NCI-H1105 treated with DMSO at 0.1 percent for 48 hours (cell line): ENCODE measurements around the gene SERPINA9.
"Not testable (repeated sequence)": the region's sequence is repeated elsewhere in the genome, so short reads cannot be mapped to it uniquely, and the experiment has no call there.

Experiments used
- DNase-seq: peaks from one replicate; lab custom pipeline; 2025; lab: John Stamatoyannopoulos, UW

Gene SERPINA9

DNA sequence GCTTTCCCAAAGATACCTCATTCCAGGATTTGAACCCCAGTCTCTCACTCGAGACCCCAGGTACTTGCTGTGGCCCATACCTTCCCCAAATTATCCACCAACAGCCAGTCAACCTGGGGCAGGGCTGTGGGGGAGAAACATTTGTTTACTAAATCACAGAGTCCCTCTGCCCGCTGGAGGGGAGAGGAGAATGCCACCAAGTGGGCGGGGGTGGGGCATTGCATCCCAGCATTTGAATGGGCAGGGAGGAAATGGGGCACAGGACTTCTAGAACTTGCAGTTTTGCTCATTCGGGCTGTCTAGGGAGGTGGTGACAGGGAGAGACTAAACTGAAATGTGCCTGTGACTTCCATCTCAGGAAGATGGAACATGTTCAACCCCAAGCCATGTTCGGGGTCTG, 10.9 kb upstream of the SERPINA9 start:
- DNase-seq: no peak

DNA sequence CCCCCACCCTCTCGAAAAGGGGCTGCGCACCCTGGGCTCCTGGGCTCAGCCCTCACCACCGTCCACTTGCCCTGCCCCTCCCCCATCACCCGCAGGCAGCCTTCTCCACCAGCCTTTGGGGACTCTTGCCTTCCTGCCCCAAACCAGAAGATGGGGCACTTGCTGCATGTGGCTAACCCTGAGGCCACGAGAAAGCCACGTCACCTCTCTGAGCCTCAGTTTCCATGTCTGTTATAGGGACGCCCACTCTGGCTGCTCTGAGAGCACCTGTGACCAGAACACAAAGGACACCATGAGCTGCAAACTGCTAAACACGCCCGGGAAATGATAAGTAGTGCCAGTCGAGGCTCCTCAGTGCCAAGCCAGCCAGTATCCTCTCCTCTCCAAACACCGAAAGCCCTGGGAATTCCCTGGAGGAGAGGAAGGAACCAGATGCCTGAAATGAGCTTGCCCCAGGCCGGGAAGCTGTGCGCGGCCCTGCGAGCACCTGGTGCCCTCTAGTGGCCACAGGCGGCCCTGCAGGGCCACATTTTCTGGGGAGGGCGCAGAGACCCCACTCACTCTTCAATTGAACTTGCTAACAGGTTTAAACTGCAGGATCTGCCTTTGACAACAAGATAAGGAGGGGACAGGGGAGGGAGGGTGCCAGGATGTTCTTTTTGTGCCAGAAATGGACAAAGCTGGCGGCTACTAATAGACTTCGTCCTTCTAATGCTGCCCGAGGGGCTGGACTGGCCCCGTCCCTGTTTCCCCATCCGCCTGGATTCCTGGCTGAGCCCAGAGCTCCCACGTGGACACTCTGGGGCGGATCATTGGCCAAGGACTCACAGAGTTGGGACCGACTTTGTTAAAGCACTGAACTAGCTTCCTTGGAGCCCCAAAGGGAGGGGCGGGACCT, 10.2 kb upstream of the SERPINA9 start:
- peak; percentile 56 for DNase-seq

DNA sequence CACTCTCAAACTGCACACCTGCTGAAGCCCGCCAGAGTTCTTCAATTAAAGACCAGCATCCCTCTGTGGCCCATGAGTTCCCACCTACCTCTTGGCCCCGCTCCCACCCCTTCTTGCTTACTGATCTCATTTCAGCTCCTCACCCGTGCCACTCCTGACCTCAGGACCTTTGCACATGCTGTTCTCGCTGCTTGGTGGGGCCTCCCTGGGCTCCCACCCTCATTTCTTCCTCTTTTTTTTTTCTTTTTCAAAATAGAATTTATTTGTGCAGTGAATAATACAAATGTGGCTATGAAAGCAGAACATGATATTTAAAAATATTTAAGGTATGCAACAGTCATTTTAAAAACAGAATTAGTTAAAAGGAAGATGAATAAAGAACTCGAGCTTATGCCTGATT, 8.5 kb upstream of the SERPINA9 start:
- no peak for DNase-seq

DNA sequence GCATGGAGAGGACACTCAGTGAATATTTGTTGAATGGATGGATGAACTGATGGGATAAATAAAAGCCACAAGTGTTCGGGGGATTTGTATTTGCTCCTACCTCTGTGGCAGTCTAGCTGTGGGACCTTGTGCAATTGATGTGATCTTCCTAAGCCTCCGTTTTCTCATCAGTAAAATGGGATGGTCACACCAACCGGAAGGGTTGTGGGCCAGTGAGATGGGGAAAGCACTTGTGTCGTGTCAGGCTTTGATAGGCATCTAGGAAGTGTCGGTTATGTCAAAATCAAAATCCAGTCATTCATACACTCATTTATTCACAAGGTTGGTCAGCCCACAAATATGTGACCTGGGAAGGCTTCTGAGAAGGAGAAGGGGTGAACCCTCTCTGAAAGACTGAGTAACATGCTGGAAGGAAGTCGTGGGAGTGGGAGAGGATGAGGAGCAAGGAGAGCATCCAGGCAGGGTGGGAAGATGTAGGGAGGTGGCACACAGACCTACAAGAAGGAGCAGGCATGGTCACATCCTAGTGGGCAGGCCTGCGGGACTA, 7.8 kb upstream of the SERPINA9 start:
- DNase-seq: no peak

DNA sequence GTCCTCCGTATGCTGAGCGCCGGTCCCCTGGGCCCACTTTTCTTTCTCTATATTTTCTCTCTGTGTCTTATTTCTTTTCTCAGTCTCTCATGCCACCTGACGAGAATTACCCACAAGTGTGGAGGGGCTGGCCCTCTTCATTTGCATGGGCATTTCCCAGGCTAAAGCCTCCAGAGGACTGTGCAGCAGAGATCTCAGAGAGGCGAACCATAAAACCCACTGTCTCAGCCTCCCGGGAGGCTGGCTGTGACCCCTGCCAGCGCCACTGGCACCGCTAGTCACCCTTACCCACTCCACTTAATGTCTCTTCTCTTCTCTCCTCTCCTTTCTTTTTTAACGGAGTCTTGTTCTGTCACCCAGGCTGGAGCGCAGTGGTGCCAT, 7.1 kb upstream of the SERPINA9 start:
- DNase-seq: no peak

DNA sequence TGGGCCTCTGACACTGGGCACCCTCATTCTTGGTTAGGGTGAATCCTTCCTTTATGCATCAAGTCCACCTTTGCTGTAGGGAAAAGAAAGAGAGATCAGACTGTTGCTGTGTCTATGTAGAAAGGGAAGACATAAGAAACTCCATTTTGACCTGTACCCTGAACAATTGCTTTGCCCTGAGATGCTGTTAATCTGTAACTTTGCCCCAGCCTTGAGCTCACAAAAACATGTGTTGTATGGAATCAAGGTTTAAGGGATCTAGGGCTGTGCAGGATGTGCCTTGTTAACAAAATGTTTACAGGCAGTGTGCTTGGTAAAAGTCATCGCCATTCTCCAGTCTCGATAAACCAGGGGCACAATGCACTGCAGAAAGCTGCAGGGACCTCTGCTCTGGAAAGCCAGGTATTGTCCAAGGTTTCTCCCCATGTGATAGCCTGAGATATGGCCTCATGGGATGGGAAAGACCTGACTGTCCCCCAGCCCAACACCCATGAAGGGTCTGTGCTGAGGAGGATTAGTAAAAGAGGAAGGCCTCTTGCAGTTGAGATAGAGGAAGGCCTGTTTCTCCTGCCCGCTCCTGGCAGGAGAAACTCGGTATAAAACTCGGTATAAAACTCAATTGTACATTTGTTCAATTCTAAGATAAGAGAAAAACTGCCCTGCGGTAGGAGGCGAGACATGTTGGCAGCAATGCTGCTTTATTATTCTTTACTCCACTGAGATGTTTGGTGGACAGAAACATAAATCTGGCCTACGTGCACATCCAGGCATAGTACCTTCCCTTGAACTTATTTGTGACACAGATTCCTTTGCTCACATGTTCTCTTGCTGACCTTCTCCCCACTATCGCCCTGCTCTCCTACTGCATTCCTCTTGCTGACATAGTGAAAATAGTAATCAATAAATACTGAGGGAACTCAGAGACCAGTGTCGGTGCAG, 6.4 kb upstream of the SERPINA9 start:
- not testable (repeated sequence) for DNase-seq

DNA sequence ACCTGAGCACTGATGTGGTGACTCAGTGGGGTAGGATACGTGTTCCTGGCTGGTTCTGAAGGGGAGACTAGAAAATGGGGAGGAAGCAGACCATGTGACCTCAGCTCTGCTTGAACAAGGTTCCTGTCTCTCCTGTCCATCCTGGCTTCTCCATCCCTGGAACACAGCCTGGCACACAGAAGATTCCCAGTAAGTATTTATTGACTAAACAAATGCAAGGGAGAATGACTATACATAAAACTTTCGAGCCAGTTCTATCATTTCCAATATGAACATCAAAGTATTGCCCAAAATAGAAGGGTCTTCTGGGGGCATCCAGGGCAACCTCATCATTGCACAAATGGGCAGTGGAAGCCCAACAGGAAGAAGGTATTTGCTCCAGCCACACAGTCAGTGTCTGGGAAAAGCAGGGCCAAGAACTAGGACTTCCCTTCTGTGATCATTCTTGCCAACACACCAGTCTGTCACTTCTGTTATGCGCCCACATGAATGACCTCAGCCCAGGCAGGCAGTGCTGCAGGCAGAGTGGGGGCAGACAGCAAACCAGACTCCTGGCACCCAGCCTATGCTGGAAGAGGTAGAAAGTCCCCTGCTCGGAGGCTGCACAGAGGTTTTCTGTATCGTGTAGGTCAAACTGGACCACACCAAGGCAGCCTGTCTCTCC, 5.6 kb upstream of the SERPINA9 start:
- DNase-seq: no peak

DNA sequence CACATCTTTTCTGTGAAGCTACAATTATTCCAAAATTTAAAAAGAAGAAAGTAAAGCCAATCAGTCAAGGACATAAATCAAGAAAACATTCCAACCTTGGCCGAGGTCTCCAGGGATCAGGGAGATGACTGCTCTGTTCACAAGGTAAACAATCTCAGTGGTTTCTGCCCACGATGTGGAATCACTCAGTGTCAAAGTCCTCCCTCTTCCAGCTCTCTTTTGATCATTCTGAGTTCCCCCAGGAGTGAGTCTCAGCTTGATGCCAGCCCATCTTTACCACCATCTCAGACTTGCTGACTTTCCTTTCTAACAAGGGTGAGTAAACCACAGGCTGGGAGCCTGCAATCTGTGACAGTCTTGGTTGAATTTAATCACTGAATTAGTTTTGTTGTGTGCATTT, 4.8 kb upstream of the SERPINA9 start:
- DNase-seq: no peak

DNA sequence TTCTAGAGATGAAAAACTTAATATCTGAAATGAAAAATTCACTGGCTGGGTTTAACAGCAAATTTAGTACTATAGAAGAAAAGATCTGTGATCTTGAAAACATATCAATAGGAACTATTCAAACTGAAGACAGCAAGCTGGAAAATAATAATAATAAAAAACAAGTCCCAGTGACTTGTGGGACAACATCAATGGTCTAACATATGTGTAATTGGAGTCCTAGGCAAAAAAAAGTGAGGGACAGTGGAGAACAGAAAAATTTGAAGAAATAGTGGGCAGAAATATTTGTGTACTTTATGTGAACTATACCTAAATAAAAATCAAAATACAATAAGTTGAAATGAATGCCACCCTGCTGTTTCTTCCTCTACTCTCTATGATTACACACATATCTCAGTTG, 2.4 kb upstream of the SERPINA9 start:
- DNase-seq: no peak

DNA sequence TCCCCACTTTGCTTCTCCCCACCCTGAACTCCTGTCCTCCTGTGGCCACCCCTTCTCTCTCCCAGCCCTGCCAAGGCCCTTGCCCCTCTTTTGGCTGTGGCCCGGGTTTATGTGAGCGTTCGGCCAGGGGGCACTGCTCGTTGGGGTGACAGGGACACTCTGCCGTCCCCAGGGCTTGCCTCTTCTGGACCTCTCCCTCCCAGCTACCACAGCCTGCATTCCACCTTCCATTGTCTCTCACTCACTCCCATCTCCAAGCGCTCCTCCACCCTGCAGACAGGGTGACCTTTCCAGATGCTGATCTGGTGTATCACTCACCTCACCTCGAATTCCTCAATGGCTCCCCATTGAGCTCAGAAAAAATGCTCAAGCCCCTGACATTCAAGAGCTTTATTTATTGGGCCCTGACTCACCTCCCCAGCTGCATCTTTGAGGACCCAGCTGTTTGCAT, 1.4 kb downstream of the SERPINA9 start:
- DNase-seq: no peak

DNA sequence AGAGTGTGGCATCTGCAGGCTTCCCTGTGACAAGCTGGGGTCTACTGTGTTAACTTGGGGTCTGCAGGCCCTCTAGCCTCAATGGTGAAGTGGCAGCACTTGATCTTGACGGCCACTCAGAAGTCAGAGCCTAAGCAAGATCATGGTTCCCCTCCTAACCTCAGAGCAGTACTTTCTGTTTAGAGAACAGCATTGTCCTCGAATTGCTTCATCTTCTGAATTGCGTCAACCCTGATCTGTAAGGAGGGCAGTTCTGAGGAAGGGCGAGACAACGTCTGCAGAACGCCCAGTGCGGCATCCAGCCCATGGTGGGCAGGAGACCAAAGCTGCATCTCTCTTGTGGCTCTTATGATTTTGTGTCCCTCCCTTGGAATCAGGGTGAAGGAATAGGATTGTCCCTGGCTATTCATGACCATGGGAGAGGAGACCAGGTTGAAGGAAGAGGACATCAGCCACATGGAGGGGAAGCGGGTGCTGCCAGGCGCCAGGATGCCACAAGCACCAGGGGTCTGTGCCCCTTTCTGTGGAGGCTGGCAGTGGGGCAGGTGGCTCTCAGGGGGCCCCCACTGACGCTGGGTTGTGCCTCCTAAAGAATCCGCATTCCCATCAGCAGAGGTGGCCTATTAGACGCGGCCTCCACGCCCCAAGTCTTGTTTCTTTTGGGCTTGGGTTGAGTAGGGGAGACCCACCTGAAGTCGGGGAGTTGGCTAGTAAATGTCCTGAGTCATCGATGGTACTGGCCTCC, 2.2 kb downstream of the SERPINA9 start:
- no peak for DNase-seq

DNA sequence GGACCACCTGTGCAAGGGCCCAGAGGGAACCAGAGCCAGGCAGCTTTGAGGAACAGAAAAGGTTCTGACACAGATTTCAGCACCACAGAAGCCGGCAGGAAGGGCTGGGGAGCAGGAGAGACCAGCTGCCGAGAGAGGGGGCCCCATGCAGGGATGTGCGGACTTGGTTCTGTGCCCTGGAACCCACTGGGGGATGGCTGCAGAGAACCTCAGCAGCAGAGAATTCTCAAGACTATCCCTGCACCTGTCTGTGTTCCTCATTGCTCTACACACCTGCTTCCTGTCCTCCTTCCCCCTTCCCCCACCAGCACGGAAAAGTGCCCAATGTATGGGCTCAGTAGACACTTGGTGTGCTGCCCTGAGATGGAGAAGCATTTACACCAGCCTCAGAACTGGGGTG, 3.2 kb downstream of the SERPINA9 start:
- no peak for DNase-seq

DNA sequence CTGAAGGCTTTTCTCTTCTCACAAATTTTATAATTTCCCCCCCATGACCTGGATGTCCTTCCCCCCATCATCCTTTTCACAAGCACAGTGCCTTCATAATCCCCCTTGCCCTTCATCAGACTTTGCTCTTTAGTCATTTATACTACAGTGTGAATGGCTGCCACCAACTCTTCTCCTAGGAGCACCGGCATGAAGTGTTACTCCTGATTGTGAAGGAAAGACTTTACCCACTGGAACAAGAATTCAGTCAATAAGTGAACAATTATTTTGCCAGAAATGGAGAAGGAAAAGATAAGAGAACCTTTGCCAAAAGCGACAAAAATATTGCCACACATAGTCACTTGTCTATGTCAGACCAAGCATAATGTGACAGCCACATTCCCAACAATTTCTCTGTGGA, 5.0 kb downstream of the SERPINA9 start:
- DNase-seq: no peak

DNA sequence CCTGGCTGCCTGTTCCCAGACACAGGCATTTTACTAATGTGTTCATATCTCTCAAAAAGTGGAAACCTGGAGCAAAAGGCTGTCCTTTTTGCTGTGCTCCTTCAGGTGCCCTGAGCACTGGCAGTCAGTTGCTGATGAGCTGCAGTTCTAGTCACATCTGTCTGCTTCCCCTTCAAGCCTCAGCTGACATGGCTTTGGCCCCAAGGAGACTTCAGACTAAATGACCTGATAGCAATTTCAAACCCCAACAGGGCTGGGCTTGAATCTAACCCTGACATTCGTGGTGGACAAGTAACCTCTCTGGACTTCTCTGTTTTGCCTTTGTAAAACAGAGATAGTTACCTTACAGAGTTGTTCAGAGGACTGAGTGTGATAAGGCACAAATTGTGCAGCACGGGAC, 5.7 kb downstream of the SERPINA9 start:
- no peak for DNase-seq

DNA sequence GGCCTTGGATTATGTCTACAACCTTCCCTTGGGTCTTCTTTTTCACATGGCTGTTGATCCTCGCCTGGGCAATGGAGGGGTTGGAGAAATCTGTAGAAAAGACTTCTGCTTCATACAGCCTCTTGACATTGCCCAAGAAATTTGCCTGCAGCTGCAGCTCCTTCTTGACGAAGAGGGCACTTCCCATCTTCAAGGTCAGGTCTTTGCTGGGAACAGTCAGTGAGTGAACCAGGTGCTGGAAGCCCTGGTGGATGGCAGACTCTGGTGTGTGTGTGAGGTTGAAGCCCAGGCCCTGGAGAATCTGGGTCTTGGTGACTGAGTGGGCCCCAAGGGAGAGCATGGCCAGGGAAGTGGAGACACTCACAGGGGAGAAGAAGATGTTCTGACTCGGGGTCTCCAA, 6.7 kb downstream of the SERPINA9 start:
- no peak for DNase-seq

DNA sequence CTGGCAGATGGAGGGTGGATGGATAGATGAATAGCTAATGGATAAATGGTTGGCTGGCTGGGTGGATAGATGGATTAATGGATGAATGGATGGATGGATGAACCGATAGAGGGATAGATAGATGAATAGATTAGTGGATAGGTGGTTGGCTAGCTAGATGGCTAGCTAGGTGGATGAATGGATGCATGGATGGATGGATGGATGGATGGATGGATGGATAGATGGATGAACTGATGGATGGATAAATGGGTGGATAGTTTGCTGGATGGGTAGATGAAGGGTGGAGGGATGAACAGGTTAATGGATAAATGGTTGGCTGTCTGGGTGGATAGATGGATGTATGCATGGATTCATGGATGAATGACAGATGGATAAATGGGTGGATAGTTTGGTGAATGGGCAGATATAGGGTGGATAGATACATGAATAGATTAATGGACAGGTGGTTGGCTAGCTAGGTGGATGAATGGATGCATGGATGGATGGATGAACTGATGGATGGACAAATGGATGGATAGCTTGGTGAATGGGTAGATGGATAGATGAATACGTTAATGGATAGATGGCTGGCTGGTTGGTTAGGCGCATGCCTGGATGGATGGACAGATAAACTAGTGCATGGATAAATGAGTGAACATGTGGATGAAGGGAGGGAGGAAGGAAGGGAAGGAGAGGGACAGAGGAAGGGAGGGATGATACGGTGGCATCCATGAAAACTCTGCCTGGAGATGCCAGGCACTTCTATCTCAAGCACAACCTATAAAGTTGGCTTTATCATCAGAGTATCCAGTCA, 8.1 kb downstream of the SERPINA9 start:
- DNase-seq: no peak

DNA sequence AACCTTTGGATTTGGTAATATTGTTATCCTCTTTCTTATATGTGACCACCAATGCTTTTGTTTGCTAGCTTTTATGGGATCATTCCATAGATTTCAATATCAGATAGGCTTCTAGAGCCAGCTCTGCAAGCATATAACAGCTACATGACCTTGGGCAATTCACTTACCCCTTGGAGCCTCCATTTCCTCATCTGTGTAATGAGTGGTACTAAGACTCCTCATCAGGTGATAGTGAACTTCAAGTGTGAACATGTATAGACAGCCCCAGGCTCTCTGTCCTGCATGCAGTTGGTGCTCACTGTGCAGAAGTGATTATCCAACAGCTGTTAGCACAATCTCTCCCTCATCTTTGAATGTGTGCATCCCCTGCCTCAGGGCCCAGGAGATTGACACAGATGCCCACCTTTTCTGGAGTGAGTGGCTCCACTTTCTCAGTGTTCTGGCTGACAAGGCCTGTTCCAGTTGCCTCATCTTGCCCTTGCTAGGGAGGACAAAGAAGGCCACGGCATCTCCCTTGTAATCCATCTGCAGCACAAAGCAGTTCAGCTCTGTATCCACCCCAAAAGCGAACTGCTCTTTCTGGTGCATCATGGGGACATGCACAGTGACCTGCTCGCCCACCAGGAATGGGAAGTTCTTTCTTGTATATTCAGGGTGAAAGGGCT, 9.2 kb downstream of the SERPINA9 start:
- DNase-seq: no peak

DNA sequence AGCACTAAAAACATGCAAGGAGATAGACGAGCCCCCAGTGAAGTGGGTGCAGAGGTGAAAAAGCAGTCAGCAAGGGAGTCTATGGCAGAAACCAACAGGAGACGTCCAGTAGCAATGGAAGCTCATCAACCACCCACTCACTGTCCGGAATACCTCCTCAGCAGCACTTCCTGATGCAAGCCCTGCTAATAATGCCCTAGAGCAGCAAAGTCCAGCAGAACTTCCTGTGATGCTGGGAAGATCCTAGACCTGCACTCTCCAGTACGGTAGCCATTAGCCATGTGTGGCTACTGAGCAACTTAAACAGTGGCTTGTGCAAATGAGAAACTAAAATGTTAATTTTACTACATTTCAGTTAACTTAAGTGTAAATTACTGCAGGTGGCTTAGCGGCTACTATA, 11.0 kb downstream of the SERPINA9 start:
- no peak for DNase-seq

DNA sequence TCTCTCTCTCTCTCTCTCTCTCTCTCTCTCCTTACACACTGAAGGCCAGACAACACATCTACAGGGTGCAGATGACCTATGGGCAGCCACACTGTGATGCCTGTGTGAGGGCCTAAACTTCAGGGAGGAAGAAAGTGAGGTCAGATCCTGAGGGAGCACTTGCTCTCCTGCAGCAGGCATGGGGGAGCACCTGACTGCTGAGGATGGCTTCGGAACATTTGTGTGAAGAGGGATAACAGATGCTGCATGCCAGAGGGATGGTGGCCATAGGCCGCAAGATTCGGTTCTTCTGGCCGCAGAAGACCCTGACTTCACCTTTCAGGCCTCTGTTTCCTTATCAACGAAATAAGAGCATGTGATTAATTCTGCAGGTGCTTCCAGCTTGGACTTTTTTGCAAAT, 11.7 kb downstream of the SERPINA9 start:
- DNase-seq: no peak
